GM18907 (cell line): ENCODE measurements around the gene RNF223.

Source experiments
- ATAC-seq: cut with Tn5 transposase; IDR thresholded peaks from one replicate; pipeline ENCODE4 v1.9.1; 2021; ENCODE audit warnings: mild to moderate bottlenecking, moderate library complexity; ENCODE audit not compliant: unreplicated experiment

The RNF223 gene

DNA sequence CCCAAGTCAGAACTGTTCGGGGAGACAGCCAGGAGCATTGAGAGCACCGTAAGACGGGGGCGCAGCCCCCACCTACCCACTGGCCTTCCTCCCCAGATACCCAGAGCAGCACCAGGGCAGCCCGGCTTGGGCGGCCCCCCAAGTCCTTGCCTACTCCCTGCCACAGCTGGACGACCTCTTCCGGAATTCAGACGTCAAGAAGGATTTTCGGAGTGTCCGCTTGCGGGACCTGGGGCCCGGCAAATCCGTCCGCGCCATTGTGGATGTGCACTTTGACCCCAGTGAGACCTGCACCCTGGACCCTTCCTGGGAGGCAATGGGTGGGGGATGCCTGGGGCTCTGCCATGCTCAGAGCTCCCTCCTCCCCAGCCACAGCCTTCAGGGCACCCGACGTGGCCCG lies 26.7 kb downstream of the RNF223 start:
- no peak for ATAC-seq

- ATAC-seq: no peak
These were observed 27.3 kb downstream of the RNF223 start for GRCh38 chr1:1046767-1047166.

DNA sequence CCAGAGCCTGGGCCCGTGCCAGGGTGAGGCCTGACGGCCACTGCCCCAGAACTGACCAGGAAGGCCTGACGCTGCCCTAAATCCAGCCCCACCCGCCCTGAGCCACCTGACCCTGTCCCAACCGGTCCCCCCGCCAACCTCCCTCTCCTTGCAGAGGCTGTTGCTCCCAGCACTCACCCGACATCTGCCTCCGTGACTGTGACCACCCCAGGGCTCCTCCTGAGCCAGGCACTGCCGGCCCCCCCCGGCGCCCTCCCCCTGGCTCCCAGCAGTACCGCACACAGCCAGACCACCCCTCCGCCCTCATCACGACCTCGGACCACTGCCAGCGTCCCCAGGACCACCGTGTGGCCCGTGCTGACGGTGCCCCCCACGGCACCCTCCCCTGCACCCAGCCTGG lies 27.9 kb downstream of the RNF223 start:
- ATAC-seq: no peak

DNA sequence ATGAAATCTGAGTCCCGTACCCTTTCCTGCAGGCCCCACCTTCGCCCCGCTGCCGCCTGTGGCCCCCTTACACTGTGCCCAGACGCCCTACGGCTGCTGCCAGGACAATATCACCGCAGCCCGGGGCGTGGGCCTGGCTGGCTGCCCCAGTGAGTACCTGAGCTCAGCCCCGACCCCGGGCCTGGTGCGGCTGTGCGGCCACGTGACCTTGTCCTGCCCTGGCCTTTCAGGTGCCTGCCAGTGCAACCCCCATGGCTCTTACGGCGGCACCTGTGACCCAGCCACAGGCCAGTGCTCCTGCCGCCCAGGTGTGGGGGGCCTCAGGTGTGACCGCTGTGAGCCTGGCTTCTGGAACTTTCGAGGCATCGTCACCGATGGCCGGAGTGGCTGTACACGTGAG lies 29.0 kb downstream of the RNF223 start:
- no peak for ATAC-seq

- no peak for ATAC-seq
These were observed 29.5 kb downstream of the RNF223 start for GRCh38 chr1:1044455-1045078.

DNA sequence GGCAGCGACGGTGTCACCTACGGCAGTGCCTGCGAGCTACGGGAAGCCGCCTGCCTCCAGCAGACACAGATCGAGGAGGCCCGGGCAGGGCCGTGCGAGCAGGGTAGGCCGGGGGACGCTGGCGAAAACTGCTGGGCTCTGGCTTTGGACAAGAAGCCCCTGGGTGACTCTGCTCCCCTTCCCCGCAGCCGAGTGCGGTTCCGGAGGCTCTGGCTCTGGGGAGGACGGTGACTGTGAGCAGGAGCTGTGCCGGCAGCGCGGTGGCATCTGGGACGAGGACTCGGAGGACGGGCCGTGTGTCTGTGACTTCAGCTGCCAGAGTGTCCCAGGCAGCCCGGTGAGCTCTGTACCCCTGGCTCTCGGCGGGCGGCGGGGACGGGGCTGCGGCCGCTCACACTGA lies 30.2 kb downstream of the RNF223 start:
- no peak for ATAC-seq

DNA sequence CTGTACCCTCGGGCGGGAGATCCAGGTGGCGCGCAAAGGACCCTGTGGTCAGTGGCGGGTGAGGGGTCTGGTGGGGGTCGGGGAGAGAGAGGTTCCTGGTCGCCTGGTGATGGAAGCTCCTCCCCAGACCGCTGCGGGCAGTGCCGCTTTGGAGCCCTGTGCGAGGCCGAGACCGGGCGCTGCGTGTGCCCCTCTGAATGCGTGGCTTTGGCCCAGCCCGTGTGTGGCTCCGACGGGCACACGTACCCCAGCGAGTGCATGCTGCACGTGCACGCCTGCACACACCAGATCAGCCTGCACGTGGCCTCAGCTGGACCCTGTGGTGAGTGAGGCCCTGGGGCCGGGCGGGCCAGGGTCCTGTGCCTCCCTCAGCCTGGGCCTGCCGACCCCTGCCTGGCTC lies 30.7 kb downstream of the RNF223 start:
- ATAC-seq: no peak

DNA sequence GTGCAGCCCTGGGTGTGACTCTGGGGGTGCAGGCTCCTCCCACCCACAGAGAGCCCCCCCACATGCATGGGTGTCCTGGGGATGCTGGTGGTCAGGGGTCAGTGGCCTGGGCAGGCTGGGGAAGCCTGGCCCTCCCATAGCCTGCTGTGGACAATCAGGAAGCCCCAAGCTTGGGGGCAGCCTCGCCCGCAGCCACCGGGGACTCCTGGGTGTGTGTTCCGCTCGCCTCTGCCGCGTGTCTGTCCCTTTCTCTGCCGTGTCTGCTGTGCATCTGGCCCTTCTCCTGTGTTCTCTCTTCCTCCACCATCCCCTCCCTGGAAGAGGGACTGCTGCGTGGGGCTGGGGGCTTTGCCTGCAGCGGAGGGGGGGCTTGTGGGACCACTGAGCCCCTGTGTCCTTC lies 31.3 kb downstream of the RNF223 start:
- ATAC-seq: no peak

GRCh38 chr1:1041873-1042272 lies 32.2 kb downstream of the RNF223 start:
- no peak for ATAC-seq

- ATAC-seq: no peak
These were observed 33.0 kb downstream of the RNF223 start for GRCh38 chr1:1041092-1041523.

DNA sequence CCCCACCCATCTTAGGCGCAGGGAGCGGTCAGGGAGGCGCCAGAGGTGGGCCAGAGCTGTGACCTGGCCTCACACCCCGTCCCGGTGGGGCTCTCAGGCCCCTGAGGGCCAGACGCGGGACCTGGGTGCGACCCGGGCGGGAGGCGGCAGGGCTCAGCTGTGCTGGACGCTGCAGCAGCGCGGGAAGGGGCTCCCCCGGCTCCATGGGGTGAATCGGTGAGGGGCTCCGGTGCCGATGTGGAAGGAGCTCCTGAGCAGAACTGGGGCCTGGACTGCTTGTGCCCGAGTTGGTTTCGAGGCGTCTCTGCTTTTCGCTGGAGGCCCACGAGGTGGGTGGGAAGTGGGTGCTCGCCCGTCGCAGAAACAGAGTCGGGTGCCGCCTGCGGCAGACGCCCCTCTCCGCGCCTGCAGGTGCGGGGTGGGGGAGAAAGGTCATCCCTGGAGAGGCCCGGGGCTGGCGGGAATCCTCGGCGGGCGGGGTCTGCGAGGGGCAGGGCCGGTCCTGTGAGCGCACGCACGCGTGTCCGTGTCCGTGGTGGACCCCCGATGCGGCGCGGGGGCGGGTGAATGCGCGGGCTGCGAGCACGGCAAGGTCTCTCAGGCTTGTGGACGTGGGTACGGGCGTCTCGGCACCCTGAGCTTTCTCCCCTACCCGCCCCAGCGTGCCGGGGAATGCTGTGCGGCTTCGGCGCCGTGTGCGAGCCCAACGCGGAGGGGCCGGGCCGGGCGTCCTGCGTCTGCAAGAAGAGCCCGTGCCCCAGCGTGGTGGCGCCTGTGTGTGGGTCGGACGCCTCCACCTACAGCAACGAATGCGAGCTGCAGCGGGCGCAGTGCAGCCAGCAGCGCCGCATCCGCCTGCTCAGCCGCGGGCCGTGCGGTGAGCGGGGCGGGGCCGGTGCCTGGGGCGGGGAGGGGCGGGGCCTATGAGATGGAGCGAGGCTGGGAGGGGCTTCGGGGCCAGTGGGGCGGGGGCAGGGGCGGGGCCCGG lies 33.8 kb downstream of the RNF223 start:
- peak; percentile 39 for ATAC-seq

DNA sequence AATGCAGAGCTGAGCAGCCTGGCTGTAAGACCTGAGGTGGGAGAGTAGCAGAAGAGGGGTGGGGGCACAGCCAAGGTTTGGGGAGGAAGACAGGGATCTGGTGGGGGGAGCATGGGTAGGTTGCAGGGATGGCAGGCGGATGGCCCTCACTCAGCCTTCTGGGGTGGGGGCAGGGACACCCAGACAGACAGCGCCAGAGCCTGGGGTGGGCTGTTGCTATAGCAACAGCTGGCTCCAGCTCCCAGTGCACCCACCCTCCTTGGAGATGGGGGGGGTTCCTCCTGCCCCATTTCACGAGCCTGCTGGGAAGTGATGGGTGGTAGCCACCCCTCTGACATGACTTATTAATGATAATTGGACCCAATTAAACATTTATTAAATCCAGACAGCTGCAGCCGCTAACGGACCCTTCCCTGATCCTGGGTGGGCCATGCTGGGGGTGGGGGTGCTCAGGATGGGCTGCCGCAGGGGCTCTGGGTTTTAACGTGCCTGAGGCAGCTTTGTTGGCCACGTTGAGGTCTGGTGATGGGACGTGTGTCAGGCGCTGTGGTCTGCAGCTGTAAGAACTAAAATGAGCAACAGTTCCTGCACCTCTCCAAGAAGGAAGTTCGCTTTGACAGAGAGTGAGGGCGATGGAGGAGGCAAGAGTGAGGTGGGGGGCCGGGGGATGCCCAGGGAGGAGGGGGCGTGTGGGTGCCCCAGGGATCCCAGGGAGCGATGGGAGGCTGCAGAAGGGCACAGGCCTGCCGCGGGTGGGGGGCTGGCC lies 34.8 kb downstream of the RNF223 start:
- ATAC-seq: no peak

DNA sequence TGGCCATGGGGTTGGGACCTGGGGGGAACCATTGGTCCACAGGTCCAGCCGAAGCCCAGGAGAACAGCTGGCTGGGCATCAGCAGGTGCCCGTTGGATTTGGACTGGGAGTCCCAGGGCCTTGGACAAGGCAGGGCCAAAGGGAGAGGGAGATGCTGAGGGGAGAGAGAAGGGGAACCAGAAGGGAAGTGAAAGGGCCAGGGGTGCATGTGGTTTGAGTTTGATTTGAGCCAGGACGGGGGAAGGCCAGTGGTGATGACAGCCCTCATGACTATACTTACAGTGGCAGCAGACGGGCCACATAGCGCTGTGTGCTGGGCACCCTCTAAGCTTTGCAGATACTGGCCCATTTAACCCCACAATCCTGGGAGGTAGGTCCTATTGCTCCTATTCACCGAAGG lies 35.4 kb downstream of the RNF223 start:
- ATAC-seq: peak; percentile 35

DNA sequence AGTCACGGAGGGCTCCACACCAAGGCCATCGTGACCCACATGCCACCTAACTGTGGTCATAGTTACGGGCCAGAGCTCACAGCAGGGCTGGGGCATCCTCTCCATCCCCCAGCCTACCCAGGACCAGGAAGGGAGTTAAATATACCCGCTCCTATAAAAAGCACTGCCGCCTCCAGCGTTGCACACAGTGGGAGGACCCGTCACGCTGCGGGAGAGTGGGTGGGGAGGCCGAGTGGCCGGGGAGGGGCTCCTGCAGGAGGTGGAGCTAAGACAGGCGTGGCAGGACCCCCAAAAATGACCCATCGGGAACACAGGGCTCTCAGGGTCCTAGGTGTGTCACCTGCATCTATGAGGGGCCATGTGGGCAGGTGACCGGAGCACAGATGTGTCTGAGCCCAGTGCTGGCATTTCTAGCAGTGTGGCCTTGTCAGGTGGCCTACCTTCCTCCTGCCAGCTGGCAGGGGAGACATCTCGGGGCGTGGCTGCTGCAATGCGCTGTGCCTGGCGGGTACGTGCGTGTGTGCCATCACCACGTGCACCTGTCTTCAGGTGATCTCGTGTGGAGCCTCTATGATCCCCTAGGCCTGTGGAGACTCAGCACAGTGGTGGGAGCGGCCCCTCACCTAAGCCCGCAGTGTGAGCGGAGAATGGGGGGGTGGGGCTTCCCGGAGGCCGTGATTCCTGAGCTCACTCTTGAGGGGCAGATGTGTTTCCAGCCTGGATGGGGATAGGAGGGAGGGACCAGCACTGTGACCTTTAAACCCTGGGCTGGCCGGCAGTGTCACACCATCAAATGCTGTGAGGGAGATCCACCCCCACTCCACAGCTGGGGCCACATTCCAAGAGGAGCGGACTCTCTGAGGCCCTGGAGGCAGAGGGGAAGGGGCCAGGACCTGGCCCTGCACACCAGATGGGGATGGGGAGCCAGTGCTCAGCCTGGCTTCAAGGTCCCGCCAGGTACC lies 36.5 kb downstream of the RNF223 start:
- ATAC-seq: no peak

DNA sequence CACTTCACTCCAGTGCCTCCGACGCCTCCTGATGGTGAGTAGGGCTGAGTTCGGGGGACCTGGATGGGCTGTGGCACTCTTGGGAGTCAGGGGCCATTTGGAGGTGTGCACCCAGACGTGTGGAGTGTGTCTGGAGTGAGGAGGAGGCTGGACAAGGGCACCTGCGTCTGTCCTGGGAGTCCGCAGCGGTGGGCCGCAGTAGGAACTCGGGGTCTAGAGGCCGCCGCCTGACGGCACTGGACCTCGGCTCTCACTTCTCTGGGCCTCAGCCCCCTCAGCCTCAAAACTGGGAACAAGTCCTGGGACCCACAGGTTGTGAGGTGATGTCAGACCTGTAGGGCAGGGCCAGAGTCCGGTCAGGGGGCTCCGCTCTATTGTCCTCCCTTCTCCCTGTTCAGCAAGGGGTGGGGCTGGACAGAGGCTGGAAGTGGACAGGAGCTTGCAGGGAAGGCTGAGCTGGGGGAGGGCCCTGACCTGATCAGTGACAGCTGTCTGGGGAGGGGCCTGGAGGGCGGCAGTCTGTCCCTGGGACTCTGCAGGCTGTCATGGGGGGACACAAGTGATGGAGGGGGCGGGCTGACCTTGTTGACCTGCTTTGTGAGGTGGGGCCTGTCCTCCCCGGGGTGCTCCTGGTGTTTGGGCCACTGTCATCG lies 38.7 kb downstream of the RNF223 start:
- no peak for ATAC-seq

GRCh38 chr1:1034439-1034781 lies 39.7 kb downstream of the RNF223 start:
- ATAC-seq: no peak

GRCh38 chr1:1033731-1034438 lies 40.2 kb downstream of the RNF223 start:
- no peak for ATAC-seq

DNA sequence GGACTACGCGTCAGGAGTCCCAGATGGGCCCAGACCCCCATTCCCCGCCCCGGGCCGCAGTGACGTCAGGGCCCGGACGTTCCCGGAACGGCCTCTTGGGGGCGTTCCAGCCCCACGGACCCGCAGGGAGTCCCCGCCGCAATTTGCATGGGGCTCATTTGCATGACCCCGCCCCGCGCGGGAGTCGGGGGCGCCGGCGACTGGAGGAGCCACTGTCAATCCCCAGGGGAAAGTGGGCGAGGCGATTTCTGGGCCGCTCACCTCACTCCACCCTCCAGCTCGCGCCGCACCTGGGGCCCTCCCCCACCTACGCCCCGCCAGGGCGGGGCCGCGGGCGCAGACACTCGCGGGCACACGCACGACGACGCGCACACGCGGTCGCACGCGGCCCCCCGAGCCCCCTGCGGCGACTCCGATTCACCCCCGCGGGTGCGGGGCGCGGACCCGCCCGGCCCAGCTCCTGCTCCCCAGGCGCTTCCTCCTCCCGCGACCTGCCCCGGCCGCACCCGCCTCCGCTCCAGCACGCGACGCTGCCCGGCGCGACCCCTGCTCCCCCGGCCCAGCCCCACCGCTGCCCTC lies 41.0 kb downstream of the RNF223 start:
- peak; percentile 81 for ATAC-seq

GRCh38 chr1:1032424-1032823 lies 41.7 kb downstream of the RNF223 start:
- ATAC-seq: peak; percentile 18
